Activated naive CD4-positive, alpha-beta T cell treated with anti-CD3 and anti-CD28 coated beads, Interleukin-2, amount 10 ng/mL, durations not matched to agents 7 days and 5 days (primary cell): ENCODE measurements around the gene MEX3A.
"Not testable (repeated sequence)": the region's sequence is repeated elsewhere in the genome, so short reads cannot be mapped to it uniquely, and the experiment has no call there.

Experiments
- CTCF ChIA-PET: fragments of 350-600 bp; sonication (Branson Sonifier 250); formaldehyde crosslinking; loops from one replicate; lab custom pipeline; 2021; ENCODE audit warnings: antibody characterized with exemption; lab: Charles Lee
- DNase-seq: peaks from one replicate; pipeline ENCODE4 v3.0.0-alpha.2; 2020
- H3K27ac Mint-ChIP-seq: one replicate; pipeline ENCODE4 v1.8.0; 2021; ENCODE audit warnings: mild to moderate bottlenecking, moderate library complexity, mixed read lengths
- H3K27me3 Mint-ChIP-seq: one replicate; pipeline ENCODE4 v1.8.0; 2021; ENCODE audit warnings: mild to moderate bottlenecking, mixed read lengths
- H3K36me3 Mint-ChIP-seq: one replicate; pipeline ENCODE4 v1.8.0; 2021; ENCODE audit warnings: mixed read lengths
- H3K4me1 Mint-ChIP-seq: one replicate; pipeline ENCODE4 v1.8.0; 2021; ENCODE audit warnings: mixed read lengths
- H3K4me3 Mint-ChIP-seq: one replicate; pipeline ENCODE4 v1.8.0; 2021; ENCODE audit warnings: mild to moderate bottlenecking, moderate library complexity, mixed read lengths
- H3K9me3 Mint-ChIP-seq: one replicate; pipeline ENCODE4 v1.8.0; 2021; ENCODE audit warnings: mixed read lengths

MEX3A gene

DNA sequence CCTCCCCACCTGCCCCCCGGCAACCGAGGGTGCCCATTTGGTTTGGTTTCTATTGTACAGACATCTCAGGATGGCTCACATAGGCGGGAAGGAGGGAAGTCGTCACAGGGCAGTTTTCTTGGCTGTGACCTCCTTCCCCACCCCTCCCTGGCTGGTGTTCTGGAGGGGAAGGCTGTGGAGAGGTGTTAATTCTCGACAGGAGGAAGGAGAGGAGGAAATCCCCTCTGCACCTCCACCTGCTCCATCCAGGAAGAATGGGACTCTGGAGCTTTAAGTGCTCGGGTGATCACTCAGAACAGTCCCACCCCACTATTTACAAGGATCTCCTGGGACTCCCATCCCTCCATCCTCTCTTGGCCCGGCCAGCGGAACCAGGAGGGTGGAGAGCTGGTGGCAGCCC is 7.6 kb downstream of the MEX3A start:
- Mint-ChIP-seq H3K27ac (no peak overlapping the region), H3K4me1 (peaks cover 6% of the 10 kb centered on the region), H3K27me3 (peaks cover 88% of the 10 kb centered on the region), H3K4me3 (no peak overlapping the region), H3K9me3 (no peaks in the 10 kb centered on the region), H3K36me3 (no peaks in the 10 kb centered on the region)
- CTCF ChIA-PET = interaction anchor here (1.4 to 1.7 kb wide), 2 partner anchors 9 to 56 kb away, joined by 3 to 9 read pairs; no protein-coding TSS in a partner anchor
- no peak for DNase-seq

DNA sequence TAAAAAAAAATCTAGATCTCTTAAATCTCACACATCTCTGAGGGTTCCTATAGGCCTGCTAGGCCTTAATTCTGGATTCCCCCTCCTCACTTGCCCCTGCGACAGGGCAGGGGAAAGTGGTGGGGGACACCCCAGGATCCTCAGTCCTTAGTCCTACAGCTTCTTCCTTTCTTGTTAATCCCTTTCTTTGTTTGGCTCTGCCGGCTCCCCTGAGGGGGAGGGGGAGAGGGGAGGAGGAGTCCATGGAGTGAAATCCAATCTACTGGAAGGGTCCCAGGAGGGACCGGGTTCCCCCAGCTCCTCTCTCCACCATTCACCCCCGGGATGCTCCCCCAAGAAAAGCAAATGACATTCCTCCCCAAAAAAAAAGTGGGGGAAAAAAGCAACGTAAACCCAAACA is 8.5 kb downstream of the MEX3A start:
- no peaks in the 10 kb centered on the region for H3K9me3 Mint-ChIP-seq
- DNase-seq = no peak
- CTCF ChIA-PET = interaction anchor here (0.6 kb wide), 1 partner anchor 372 kb away, joined by 3 read pairs; no protein-coding TSS in a partner anchor
- H3K27ac Mint-ChIP-seq = no peak overlapping the region
- peaks cover 6% of the 10 kb centered on the region for H3K4me1 Mint-ChIP-seq
- H3K27me3 Mint-ChIP-seq = peaks cover 79% of the 10 kb centered on the region
- H3K4me3 Mint-ChIP-seq = no peak overlapping the region
- no peaks in the 10 kb centered on the region for H3K36me3 Mint-ChIP-seq

DNA sequence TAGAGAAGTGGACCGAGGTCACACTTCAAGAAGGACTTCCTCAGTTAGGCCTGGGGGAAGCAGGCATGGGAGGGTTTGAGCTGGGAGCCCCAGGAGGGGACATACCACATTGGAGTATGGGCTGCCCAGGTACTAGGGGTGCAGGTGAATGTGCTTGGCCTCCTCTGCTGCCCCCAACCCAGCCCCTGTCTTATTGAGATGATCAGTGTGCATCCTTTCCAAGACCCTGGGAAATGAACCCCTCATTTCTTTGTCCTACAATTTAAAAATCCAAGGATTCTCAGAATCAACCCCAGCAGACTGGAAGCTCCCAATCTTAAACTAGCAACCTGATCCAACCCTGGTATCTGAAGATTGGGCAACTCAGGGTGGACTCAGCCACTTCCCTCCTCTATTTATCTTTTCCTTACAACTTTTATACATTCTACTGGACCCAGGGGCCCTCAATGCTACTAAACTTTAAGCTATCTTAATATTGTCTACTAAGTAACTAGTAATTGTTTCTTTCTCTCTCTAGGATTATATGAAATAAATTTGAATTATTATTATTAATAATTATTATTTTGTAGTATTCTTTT is 9.1 kb downstream of the MEX3A start:
- CTCF ChIA-PET = interaction anchor here (0.6 kb wide), 1 partner anchor 373 kb away, joined by 3 read pairs; no protein-coding TSS in a partner anchor
- DNase-seq = no peak
- H3K4me3 Mint-ChIP-seq = no peak overlapping the region
- peaks cover 74% of the 10 kb centered on the region for H3K27me3 Mint-ChIP-seq
- H3K27ac Mint-ChIP-seq = no peak overlapping the region
- H3K36me3 Mint-ChIP-seq = no peaks in the 10 kb centered on the region
- no peaks in the 10 kb centered on the region for H3K9me3 Mint-ChIP-seq
- peaks cover 6% of the 10 kb centered on the region for H3K4me1 Mint-ChIP-seq

DNA sequence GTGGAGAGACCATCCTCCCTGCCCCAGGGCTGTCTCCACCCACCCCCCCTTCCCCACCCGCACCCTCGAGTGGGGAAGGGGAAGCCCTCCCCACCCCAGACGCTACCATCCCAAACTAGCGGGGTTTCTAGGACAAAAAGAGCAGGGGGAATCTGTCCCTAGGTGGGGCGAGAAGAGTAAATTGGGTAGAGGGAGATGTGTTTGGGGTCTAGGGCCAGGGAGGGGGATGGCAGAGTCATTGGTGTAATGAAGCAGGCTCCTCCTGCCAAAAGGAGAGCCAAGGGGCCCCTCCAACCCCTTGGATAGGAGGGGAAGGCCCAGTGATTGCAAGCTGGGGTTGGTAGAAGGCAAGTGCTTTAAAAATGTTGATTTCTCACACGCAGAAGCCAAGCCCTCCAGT is 10.0 kb downstream of the MEX3A start:
- Mint-ChIP-seq H3K27me3 (peaks cover 64% of the 10 kb centered on the region), H3K4me3 (no peak overlapping the region), H3K4me1 (peaks cover 6% of the 10 kb centered on the region), H3K36me3 (no peaks in the 10 kb centered on the region), H3K9me3 (no peaks in the 10 kb centered on the region), H3K27ac (no peak overlapping the region)
- CTCF ChIA-PET = no interaction called here
- DNase-seq = no peak

DNA sequence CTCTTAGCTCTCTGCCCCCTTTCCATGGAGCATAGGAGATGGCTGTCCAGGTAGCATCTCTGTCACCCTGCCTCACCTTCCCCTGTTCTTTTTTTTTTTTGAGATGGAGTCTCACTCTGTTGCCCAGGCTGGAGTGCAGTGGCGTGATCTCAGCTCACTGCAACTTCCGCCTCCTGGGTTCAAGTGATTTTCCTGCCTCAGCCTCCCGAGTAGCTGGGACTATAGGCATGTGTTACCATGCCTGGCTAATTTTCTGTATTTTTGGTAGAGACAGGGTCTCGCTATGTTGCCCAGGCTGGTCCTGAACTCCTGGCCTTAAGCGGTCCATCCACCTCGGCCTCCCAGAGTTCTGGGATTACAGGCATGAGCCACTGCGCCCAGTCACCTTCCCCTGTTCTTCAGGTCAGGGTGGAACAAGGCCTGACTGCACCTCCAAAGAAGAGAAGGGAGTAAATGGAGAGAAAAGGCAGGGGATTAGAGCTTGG is 10.9 kb downstream of the MEX3A start:
- DNase-seq, H3K9me3 Mint-ChIP-seq, H3K4me3 Mint-ChIP-seq, H3K36me3 Mint-ChIP-seq, CTCF ChIA-PET, H3K27ac Mint-ChIP-seq: not testable (repeated sequence)
- H3K4me1 Mint-ChIP-seq = peaks cover 11% of the 10 kb centered on the region
- H3K27me3 Mint-ChIP-seq = peaks cover 55% of the 10 kb centered on the region

DNA sequence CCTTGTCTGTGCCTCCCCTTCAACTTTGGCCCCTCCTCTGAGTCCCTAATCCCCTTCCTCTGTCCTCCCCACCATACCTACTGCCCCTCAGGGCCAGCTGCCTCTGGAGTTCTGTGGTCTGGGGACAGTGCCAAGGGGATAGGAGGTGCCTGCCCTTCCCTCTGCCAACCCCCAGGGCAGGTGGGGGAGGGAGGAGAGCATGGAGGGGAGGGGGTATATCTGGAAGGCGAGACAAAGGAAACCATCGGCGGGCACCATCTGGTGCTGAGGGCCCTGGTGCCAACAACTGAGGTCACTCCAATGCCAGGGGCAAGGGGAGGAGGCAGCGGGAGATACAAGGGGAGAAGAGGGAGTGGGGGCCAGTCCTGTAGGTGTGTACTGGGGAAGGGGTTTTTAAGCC is 11.7 kb downstream of the MEX3A start:
- no peak for DNase-seq
- H3K4me3 Mint-ChIP-seq = no peak overlapping the region
- no peaks in the 10 kb centered on the region for H3K36me3 Mint-ChIP-seq
- H3K4me1 Mint-ChIP-seq = peaks cover 10% of the 10 kb centered on the region
- H3K27me3 Mint-ChIP-seq = peaks cover 49% of the 10 kb centered on the region
- no peaks in the 10 kb centered on the region for H3K9me3 Mint-ChIP-seq
- H3K27ac Mint-ChIP-seq = no peak overlapping the region
- CTCF ChIA-PET = no interaction called here

DNA sequence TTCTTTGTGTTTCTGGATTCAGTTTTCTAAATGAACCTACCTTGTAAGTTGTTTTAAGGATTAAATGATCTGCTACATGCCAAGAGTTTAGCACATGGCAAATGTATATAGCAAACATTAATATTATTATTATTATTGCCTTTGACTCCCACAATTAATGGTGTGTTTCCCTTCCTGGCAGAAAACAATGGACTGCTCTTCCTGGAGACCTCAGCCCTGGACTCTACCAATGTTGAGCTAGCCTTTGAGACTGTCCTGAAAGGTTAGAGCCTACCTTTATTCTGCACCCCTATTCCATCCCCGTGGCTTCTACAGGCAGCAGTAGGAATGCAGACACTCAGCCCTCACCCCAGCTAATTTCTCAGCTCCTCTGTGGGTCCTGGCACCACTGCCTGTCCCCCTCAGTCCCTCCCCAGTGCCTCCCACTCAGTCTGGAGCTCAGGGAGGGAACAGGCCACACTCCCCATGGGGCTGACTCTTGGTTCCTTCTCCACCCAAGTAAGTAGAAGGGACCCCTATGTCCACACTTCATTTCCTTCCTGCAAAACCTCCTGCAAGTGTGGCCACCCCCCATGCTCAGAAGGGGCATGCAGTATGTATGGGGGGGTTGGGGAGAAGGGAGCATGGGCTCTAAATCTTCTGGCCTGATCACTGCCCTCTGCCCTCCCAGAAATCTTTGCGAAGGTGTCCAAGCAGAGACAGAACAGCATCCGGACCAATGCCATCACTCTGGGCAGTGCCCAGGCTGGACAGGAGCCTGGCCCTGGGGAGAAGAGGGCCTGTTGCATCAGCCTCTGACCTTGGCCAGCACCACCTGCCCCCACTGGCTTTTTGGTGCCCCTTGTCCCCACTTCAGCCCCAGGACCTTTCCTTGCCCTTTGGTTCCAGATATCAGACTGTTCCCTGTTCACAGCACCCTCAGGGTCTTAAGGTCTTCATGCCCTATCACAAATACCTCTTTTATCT is 12.5 kb downstream of the MEX3A start:
- Mint-ChIP-seq H3K27me3 (peaks cover 41% of the 10 kb centered on the region), H3K9me3 (no peaks in the 10 kb centered on the region), H3K4me1 (peaks cover 8% of the 10 kb centered on the region), H3K27ac (no peak overlapping the region), H3K36me3 (no peaks in the 10 kb centered on the region), H3K4me3 (no peak overlapping the region)
- CTCF ChIA-PET = interaction anchor here (0.9 to 2.3 kb wide), 3 partner anchors 62 to 132 kb away, joined by 3 to 6 read pairs (median 3); no protein-coding TSS in a partner anchor
- DNase-seq = no peak

DNA sequence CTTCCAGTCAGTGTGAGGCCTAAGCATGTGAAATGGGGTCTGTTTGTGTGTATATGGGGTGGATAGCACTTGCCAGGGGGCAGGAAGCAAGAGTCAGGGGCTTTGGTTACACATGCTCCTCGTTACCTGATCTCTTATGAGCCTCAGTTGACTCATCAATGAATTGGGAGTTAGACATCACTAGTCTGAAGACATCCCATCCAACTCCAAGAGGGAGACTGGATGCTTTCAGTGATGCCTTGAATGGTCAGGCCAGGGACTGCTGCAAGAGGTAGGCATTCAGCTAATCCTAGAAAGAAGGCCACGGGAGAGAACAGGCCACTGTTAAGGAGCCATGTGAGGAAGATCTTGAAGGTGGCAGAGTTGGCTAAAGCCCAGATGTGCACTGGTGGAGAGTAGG is 15.0 kb downstream of the MEX3A start:
- Mint-ChIP-seq H3K27ac (no peak overlapping the region), H3K4me1 (peaks cover 8% of the 10 kb centered on the region), H3K27me3 (peaks cover 27% of the 10 kb centered on the region)

DNA sequence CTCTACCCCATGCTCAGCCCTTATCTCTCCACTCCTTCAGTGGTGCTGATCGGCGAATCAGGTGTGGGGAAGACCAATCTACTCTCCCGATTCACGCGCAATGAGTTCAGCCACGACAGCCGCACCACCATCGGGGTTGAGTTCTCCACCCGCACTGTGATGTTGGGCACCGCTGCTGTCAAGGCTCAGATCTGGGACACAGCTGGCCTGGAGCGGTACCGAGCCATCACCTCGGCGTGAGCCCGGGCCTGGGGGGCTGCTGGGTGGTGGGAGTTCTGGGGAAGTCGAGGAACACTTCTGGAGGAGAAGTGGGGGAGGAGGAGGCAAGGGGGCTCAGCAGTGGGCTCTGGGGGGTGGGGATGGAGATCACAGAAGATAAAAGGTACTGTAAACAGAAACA is 16.4 kb downstream of the MEX3A start:
- H3K4me1 Mint-ChIP-seq = peaks cover 8% of the 10 kb centered on the region
- CTCF ChIA-PET = interaction anchor here (0.8 to 2.5 kb wide), 27 partner anchors 8 to 188 kb away, joined by 3 to 25 read pairs (median 5); partner anchors contain the start of genes KHDC4, LAMTOR2 and UBQLN4
- DNase-seq = no peak

More for the DNA sequence above, 15.0 kb downstream of the MEX3A start:
- H3K4me3 Mint-ChIP-seq = no peak overlapping the region
- no peaks in the 10 kb centered on the region for H3K36me3 Mint-ChIP-seq
- DNase-seq = no peak
- no peaks in the 10 kb centered on the region for H3K9me3 Mint-ChIP-seq
- CTCF ChIA-PET = interaction anchor here (0.8 to 2.5 kb wide), 15 partner anchors 8 to 132 kb away, joined by 3 to 25 read pairs (median 5); partner anchors contain the start of gene MEX3A

DNA sequence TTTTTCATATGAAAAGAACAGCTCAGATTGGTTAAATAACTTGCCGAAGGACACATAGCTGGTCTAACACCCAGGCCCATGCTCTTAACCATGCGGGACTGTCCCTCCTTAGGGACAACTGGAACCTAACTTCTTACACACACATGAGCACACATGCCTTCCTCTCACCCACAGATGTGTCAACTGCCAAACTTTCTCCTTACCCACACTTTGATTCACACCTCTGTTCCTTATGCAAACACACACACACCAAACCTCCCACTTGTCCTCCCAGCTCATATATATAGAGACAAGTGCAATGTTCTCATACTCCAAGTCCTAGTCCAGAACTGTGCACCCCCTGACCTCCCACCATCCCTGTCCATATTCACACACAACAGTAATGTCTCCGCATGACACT is 17.1 kb downstream of the MEX3A start:
- Mint-ChIP-seq H3K27me3 (peaks cover 12% of the 10 kb centered on the region), H3K27ac (no peak overlapping the region), H3K36me3 (no peaks in the 10 kb centered on the region), H3K4me1 (peaks cover 8% of the 10 kb centered on the region), H3K4me3 (no peak overlapping the region), H3K9me3 (no peaks in the 10 kb centered on the region)
- no peak for DNase-seq
- CTCF ChIA-PET = interaction anchor here (0.8 to 2.5 kb wide), 14 partner anchors 8 to 161 kb away, joined by 3 to 25 read pairs (median 4); no protein-coding TSS in a partner anchor

More for the DNA sequence above, 16.4 kb downstream of the MEX3A start:
- Mint-ChIP-seq H3K27ac (no peak overlapping the region), H3K9me3 (no peaks in the 10 kb centered on the region), H3K4me3 (no peak overlapping the region), H3K27me3 (peaks cover 18% of the 10 kb centered on the region), H3K36me3 (no peaks in the 10 kb centered on the region)

DNA sequence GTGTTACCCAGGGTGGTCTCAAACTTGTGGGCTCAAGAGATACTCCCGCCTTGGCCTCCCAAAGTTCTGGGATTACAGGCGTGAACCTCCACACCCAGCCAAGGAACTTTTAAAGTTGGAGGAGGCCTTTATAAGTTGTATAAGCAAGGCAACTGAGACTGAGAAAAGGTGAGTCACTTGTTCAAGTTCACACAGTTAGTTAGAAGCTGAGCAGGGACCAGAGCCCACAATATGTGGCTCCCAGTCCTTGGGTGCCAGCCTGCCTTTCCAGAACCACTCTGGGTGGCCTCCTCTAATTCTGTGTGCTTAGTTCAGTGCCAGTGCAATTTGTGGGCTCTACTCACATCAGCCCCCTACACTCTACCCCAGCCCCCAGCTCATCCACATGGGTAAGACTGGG is 17.6 kb downstream of the MEX3A start:
- no peaks in the 10 kb centered on the region for H3K36me3 Mint-ChIP-seq
- H3K27ac Mint-ChIP-seq = no peak overlapping the region
- H3K27me3 Mint-ChIP-seq = peaks cover 6% of the 10 kb centered on the region
- no peak for DNase-seq
- H3K4me1 Mint-ChIP-seq = peaks cover 8% of the 10 kb centered on the region
- no peaks in the 10 kb centered on the region for H3K9me3 Mint-ChIP-seq
- no peak overlapping the region for H3K4me3 Mint-ChIP-seq
- CTCF ChIA-PET = interaction anchor here (0.8 to 2.5 kb wide), 8 partner anchors 11 to 132 kb away, joined by 3 to 25 read pairs (median 4); no protein-coding TSS in a partner anchor

DNA sequence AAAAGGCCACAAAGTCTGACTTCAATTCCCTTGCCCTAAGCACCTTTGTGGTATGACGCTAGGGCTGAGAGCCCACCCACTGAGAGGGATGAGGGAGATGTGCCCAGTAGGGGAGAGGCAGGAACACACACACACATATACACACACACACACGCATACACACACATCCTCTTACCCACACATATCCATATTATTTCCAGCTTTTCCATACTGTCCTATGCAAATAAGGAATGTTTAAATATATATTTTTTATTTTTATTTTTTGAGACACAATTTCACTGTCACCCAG is 18.3 kb downstream of the MEX3A start:
- no peak overlapping the region for H3K27ac Mint-ChIP-seq
- H3K9me3 Mint-ChIP-seq = no peaks in the 10 kb centered on the region
- DNase-seq = no peak
- peaks cover 8% of the 10 kb centered on the region for H3K4me1 Mint-ChIP-seq
- peaks cover 6% of the 10 kb centered on the region for H3K27me3 Mint-ChIP-seq
- H3K36me3 Mint-ChIP-seq = no peaks in the 10 kb centered on the region
- no peak overlapping the region for H3K4me3 Mint-ChIP-seq
- CTCF ChIA-PET = interaction anchor here (2.4 kb wide), 1 partner anchor 131 kb away, joined by 8 read pairs; no protein-coding TSS in a partner anchor

DNA sequence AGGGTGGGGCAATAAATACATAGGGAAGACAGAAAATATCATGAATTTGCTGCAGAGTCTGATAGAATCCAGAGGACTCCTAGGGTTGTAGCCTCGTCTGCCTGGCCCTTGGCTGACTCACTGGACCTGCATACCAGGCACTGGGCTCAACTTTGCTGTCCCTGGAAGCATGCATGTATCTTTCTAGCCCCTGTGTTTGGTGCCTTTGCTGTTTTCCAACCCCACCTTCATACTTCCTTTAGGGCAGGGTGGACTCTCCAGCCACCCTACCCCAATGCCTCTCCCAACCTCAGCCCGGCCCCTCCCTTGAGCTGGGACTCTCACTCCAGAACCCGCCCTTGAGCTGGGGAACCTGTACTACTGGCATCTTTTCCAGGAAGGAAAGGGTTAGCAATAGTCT is 20.1 kb downstream of the MEX3A start:
- CTCF ChIA-PET = interaction anchor here (1.4 kb wide), 1 partner anchor 72 kb away, joined by 3 read pairs; no protein-coding TSS in a partner anchor
- peaks cover 10% of the 10 kb centered on the region for H3K4me1 Mint-ChIP-seq
- H3K4me3 Mint-ChIP-seq = no peak overlapping the region
- H3K9me3 Mint-ChIP-seq = no peaks in the 10 kb centered on the region
- no peak overlapping the region for H3K27ac Mint-ChIP-seq
- peaks cover 3% of the 10 kb centered on the region for H3K36me3 Mint-ChIP-seq
- H3K27me3 Mint-ChIP-seq = peaks cover 6% of the 10 kb centered on the region
- DNase-seq = no peak
